Measurements from ENCODE around the gene ACOT12. TPM values are rescaled to one million over a fixed set of nuclear protein-coding genes. Genes with fewer than 3 reads are reported as not detected.

The ACOT12 gene
- total and polyA plus RNA-seq, 2 of the 13 experiments (the other 11 are each of a cell fraction or from before 2014, with no cell fraction given): not detected

- TF ChIP-seq ZNF362 (CRISPR knock-in tag; IDR thresholded peaks at IDR 0.05; ENCODE audit: borderline replicate concordance) (peak; percentile 73; the same call in 1 of the 2 replicates), ZNF138 (CRISPR knock-in tag; IDR thresholded peaks at IDR 0.05; ENCODE audit: low read depth) (no peak), ARID3A (IDR thresholded peaks at IDR 0.05; ENCODE audit: low read depth, low read length) (no peak), ZNF704 (CRISPR knock-in tag; IDR thresholded peaks at IDR 0.05; ENCODE audit: borderline replicate concordance) (no peak), DDIT3 (CRISPR knock-in tag; IDR thresholded peaks at IDR 0.05) (no peak), HHEX (CRISPR knock-in tag; IDR thresholded peaks at IDR 0.05) (no peak), SMC3 (IDR thresholded peaks at IDR 0.05; ENCODE audit: low read length) (peak; percentile 41), MAFG (CRISPR knock-in tag; IDR thresholded peaks at IDR 0.05) (no peak), CTCF (CRISPR knock-in tag; IDR thresholded peaks at IDR 0.05) (peak; percentile 44), MLXIP (CRISPR knock-in tag; IDR thresholded peaks at IDR 0.05; ENCODE audit: borderline replicate concordance) (no peak), ZFP36L1 (CRISPR knock-in tag; IDR thresholded peaks at IDR 0.05) (no peak), ZFP91 (CRISPR knock-in tag; IDR thresholded peaks at IDR 0.05; ENCODE audit: borderline replicate concordance) (no peak), GTF3A (CRISPR knock-in tag; conservative IDR thresholded peaks at IDR 0.05) (no peak)
Measured at GRCh38 chr5:81425569-81425968, 31.6 kb upstream of the ACOT12 start (continued).
